Measurements from ENCODE around the gene TXNDC11.
A peak's percentile ranks its signal among the peaks of the same experiment; 100 is the strongest.

Gene TXNDC11

GRCh38 chr16:11655655-11656054, 87.0 kb downstream of the TXNDC11 start:
- DNase-seq (ENCODE audit: low spot score), result no peak

GRCh38 chr16:11651796-11652195, 90.9 kb downstream of the TXNDC11 start:
- DNase-seq (ENCODE audit: low spot score), result no peak

- DNase-seq (ENCODE audit: low spot score), result no peak
Measured at GRCh38 chr16:11650641-11651591, 91.7 kb downstream of the TXNDC11 start.

DNA sequence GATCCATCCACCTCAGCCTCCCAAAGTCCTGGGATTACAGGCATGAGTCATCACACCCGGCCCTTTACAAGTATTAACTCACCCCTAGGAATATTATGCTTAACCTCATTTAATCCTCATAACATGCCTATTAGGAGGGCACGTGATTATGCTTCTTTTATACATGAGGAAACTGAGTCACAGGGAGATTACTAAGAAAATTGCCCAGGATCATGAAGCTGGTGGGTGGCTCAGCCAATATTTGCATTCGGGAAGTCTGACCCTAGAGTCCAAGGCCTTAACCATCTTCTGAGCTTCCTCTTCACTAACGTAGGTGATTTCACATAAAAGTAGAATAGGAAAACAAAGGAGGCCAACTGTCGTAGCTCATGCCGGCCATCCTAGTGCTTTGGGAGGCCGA, 93.4 kb downstream of the TXNDC11 start:
- DNase-seq (ENCODE audit: low spot score), result no peak

- no peak for DNase-seq (ENCODE audit: low spot score)
Measured at GRCh38 chr16:11642765-11643116, 99.9 kb downstream of the TXNDC11 start.

- DNase-seq (ENCODE audit: low spot score), result peak; percentile 72
Measured at GRCh38 chr16:11640987-11641817, 101.5 kb downstream of the TXNDC11 start.

GRCh38 chr16:11639925-11640899, 102.4 kb downstream of the TXNDC11 start:
- DNase-seq (ENCODE audit: low spot score), result peak; percentile 17

- DNase-seq (ENCODE audit: low spot score), result no peak
Measured at GRCh38 chr16:11639008-11639562, 103.6 kb downstream of the TXNDC11 start.

- no peak for DNase-seq (ENCODE audit: low spot score)
Measured at GRCh38 chr16:11638140-11638539, 104.5 kb downstream of the TXNDC11 start.

DNA sequence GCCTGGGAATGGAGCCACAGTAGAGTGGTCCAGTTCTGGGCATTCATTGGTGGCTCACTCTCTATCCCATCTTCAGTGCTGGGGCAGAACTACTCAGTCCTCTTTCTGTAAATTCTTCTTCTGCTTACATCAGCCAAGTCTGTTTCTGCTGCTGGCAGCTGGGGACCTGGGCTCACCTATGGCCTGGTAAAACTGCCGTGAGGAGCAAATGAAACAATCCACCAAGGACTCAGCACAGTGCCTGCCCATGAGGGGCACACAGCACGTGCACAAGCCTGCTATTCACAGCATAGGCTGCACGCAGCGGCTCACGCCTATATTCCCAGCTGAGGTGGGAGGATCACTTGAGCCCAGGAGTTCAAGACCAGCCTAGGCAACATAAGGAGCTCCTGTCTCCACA, 105.3 kb downstream of the TXNDC11 start:
- no peak for DNase-seq (ENCODE audit: low spot score)

DNA sequence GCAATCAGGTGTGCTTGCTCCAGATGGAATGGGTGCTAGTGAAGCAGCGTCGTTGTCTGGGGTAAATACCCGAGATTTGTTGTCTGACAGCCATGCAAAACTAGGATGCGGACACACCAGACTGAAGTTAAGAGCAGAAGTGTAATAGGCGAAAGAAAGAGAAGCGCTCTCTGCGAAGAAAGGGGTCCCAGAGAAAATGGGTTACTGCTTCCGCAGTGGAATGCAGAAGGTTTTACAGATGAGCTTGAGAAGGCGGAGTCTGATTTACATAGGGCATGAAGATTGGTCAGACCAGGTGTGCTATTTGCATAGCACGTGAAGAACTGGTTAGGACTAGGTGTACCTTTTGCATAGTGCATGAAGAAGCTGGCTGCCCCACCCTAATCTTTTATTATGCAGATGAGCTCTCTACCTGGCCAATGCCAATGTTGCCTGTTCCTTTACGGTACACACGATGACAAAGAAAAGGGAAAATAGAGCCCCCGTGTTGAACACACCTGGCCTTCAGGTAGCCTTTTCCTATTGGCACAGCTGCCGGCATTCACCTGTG, 106.4 kb downstream of the TXNDC11 start:
- DNase-seq (ENCODE audit: low spot score), result no peak

DNA sequence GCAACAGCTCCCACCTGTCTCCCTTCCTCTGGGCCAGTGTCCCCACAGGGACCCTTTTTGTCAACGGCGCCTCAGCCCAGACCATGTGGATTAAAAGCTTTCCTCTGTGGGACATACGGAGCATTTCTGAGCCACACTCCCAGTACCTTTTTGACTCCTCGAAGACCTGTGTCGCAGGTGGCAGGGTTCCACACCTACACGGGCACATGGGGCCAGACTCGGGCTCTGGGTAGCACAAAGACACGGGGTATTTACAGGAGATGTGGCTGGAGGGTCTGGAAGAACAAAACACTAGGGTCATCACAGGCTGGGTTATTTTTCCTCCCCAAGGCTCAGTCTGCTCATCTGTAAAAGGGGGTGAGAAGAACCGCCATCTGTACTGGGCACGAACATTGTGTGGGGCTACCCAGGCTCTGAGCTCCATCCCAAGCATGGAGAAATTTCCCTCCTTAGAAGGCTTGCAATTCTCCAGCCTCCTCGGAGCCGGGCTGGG, 106.9 kb downstream of the TXNDC11 start:
- DNase-seq (ENCODE audit: low spot score), result no peak

GRCh38 chr16:11635113-11635652, 107.5 kb downstream of the TXNDC11 start:
- DNase-seq (ENCODE audit: low spot score), result no peak

DNA sequence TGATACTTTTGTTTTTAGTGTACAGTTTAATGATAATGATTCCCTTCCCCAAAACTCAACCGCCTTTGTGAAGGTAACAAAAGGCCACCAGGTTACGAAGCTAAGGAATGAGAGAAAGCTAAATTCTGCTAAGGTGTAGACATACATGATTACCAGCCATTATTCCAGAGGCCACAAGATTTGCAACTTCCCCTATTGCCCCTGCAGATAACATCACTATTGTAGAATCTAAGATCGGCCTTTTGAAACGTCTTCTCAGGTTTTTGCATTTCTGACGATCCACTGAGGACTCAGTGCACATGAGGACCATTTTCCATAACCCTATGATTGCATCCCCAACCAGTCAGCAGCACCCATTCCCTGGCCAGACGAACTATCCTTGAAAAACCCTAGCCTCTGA, 108.3 kb downstream of the TXNDC11 start:
- DNase-seq (ENCODE audit: low spot score), result no peak

DNA sequence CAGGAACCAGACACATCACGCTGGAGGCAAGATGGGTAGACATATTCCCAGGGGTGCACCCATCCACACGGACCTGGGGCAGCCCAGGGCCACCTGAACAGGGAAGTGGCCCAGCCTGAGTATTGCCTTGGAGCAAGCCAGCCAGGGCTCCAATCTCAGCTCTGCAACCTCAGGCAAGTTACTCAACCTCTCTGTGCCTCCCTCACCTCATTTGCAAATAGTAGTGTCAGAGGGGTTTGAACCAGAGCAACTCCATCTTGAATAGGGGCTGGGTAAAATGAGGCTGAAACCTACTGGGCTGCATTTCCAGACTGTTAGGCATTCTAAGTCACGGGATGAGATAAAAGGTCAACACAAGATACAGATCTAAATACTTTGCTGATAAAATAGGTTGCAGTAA, 109.5 kb downstream of the TXNDC11 start:
- no peak for DNase-seq (ENCODE audit: low spot score)

- DNase-seq (ENCODE audit: low spot score), result no peak
Measured at GRCh38 chr16:11632455-11632939, 110.2 kb downstream of the TXNDC11 start.

- no peak for DNase-seq (ENCODE audit: low spot score)
Measured at GRCh38 chr16:11631214-11631613, 111.4 kb downstream of the TXNDC11 start.

DNA sequence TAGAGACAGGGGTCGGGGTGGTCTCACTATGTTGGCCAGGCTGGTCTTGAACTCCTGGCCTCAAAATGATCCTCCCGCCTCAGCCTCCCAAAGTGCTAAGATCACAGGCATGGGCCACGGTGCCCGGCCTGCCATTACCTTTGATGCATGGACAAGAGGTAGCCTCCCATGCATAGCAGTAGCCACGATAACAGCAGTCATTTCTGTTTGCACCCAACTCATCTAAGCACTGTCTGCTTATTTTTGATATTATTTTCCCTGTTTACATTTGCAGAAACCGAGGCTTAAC, 111.9 kb downstream of the TXNDC11 start:
- DNase-seq (ENCODE audit: low spot score), result no peak

- DNase-seq (ENCODE audit: low spot score), result no peak
Measured at GRCh38 chr16:11630046-11630767, 112.5 kb downstream of the TXNDC11 start.
